A549 treated with dexamethasone at 1 μM for 4 hours (cell line): ENCODE data around the gene AQR. TPM values are rescaled to one million over a fixed set of nuclear protein-coding genes. Genes with fewer than 3 reads are reported as not detected.

Experiments
- total RNA-seq: library from RNA; stranded (reverse); fragments of 200-300 nt; extraction: Qiagen RNA extraction; gene quantifications from 5 replicates; pipeline ENCODE4 v1.2.3, GENCODE V29; 2022

The AQR gene
- 27.6 to 39.9 TPM (median 38.4 TPM) in 5 replicates for total RNA-seq

DNA sequence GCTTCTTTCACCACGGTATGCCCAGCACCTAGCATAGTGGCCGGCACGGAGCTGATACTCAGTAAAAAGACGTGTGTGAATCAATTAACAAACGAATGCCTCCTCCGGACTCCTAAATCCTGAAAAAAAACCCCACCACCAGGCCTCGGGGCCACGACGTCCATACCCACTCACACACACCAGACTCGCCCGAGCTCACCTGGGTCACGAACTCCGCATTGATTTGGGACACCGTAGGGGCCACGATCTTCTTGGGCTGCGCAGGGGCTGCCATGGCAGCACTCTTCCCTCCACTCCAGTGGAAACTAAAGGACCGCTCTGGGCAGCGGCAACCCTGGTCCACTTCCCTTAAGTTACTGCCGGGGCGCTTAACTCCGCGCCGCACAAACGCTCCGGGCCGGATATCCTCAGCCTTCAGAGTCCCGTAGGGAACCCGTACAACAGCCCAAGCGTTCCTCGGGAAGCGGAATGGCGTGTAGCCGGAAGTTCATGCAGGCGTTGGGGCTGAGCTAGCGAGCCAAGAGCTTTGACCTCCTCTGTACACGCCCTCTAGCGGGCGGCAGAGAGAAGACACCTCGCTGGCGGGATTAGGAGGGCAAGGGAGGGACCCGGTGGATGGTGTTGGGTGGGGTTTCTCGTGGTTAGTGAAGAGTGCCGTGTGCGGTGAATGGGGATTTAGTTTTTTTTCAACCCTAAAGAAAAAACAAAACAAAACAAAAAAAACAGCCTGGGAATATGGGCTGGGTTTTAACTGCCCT, at the start of gene AQR:
Gene AQR, minus strand, starts transcription at position 403 of the 758 bp plus-strand sequence. Its CDS starts 129 bp downstream, at position 274.

GRCh38 chr15:34988027-34988902, 18.7 kb upstream of the AQR start, which contains the start of gene ZNF770:
Gene ZNF770 (minus strand): TSS chr15:34988287. CDS start chr15:34983434, 4,853 bp downstream.

Other genes starting within 250 kb of the AQR start
- not detected in 5 replicates for gene GJD2, start 214.7 kb downstream of the AQR start, total RNA-seq
- gene ACTC1, start 174.2 kb downstream of the AQR start, total RNA-seq: 0.18 to 0.54 TPM (median 0.35 TPM) in 5 replicates
- gene ZNF770, start 18.5 kb upstream of the AQR start, total RNA-seq: 13.5 to 20.7 TPM (median 18.0 TPM) in 5 replicates
- not detected in 5 replicates for gene NANOGP8, start 115.6 kb upstream of the AQR start, total RNA-seq